ENCODE data around the gene MID1.

DNA sequence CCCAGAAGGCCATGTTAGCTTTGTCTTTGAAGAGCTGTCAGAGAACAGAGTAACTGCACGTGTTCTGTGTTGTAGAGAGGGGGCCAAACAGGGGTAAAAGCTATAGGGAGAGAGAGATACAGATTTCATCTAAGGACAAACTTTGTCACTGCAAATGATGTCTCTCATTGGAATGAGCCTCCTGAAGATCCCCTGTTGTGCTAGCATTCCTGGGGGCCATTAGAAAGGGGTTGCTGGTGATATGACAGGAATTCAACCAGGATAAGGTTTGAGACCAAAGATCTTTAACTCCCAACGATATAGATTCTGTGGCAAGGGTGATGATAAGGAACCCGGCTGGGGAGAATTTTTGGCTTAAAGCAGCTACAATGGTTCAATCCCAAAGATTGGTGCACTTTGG is 16.8 kb downstream of the MID1 start:
- no peak for TF ChIP-seq POLR2A (IDR thresholded peaks at IDR 0.05)
- TF ChIP-seq, protein P1, sequence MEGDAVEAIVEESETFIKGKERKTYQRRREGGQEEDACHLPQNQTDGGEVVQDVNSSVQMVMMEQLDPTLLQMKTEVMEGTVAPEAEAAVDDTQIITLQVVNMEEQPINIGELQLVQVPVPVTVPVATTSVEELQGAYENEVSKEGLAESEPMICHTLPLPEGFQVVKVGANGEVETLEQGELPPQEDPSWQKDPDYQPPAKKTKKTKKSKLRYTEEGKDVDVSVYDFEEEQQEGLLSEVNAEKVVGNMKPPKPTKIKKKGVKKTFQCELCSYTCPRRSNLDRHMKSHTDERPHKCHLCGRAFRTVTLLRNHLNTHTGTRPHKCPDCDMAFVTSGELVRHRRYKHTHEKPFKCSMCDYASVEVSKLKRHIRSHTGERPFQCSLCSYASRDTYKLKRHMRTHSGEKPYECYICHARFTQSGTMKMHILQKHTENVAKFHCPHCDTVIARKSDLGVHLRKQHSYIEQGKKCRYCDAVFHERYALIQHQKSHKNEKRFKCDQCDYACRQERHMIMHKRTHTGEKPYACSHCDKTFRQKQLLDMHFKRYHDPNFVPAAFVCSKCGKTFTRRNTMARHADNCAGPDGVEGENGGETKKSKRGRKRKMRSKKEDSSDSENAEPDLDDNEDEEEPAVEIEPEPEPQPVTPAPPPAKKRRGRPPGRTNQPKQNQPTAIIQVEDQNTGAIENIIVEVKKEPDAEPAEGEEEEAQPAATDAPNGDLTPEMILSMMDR (IDR thresholded peaks at IDR 0.05 in 4 of 5, conservative IDR thresholded peaks at IDR 0.05 in 1 of 5) = no peak

All from gastrocnemius medialis (tissue), 4 donors.